GM12872 (cell line): ENCODE results near the gene CALY.

ENCODE experiments used
- CTCF ChIP-seq: IDR thresholded peaks from 3 replicates; pipeline ENCODE4 v1.5.1; 2011; ENCODE audit warnings: low read depth, mild to moderate bottlenecking, low read length, moderate library complexity; ENCODE audit not compliant: insufficient read depth

The CALY gene

GRCh38 chr10:133353202-133353959 lies 16.7 kb upstream of the CALY start:
- TF ChIP-seq CTCF = no peak

- no peak for TF ChIP-seq CTCF
These were observed 15.0 kb upstream of the CALY start for GRCh38 chr10:133351408-133352318.

GRCh38 chr10:133350950-133351329 lies 14.2 kb upstream of the CALY start:
- no peak for TF ChIP-seq CTCF

- TF ChIP-seq CTCF = no peak
These were observed 13.7 kb upstream of the CALY start for GRCh38 chr10:133350283-133350949.

GRCh38 chr10:133349577-133350011 lies 12.9 kb upstream of the CALY start:
- TF ChIP-seq CTCF = no peak

GRCh38 chr10:133349160-133349568 lies 12.5 kb upstream of the CALY start:
- no peak for TF ChIP-seq CTCF
